ENCODE results near the gene DNMT1. TPM values are rescaled to one million over a fixed set of nuclear protein-coding genes. Genes with fewer than 3 reads are reported as not detected.

DNMT1 gene
- polyA plus RNA-seq, 3 donors = 17.6 to 72.5 (median 19.0) TPM

DNA sequence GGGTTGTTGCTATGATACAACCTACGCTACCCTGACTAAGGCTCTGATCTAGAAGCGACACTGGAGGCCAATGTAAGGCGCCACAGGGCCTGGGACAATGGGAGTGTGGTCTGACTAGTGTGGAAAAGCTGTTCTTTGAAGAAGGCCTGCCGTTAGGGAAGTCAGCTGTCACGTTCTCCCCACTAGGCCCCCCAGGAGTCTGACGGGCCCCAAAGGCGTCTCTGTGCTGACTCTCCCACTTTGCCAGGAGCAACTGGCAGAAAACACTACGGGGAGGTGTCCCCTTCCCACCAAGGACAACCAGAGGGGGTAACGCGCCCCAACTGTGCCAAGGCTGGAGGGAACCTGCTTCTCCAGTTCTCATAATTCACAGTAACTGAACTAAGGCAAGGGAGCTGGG, 49.7 kb downstream of the DNMT1 start:
- Histone ChIP-seq H3K27me3 (ENCODE audit: control insufficient read depth in 2 of 2, insufficient read depth in 2 of 2, low read length in 2 of 2) (no peaks in the 10 kb centered on the region), H3K27ac (ENCODE audit: low read depth in 1 of 2, low read length in 2 of 2) (peak overlapping the region in 1 of 2 donors; percentile 51), H3K4me2 (replicated peaks; ENCODE audit: extremely low read depth, low read length, poor library complexity, severe bottlenecking) (no peak overlapping the region), H3K9ac (ENCODE audit: insufficient read depth, low read length, poor library complexity, severe bottlenecking) (no peak overlapping the region), H4K20me1 (ENCODE audit: insufficient read depth, low read length) (no peaks in the 10 kb centered on the region), H3K4me3 (replicated peaks in 1 of 3; ENCODE audit: low read depth in 2 of 3, low read length in 3 of 3) (no peak overlapping the region), H3K4me1 (ENCODE audit: control insufficient read depth in 1 of 2, insufficient read depth in 2 of 2, low read length in 2 of 2) (no peaks in the 10 kb centered on the region), H3K36me3 (replicated peaks in 1 of 2; ENCODE audit: control insufficient read depth in 1 of 2, insufficient read depth in 2 of 2, low read length in 2 of 2) (peaks cover 83 to 90% of the 10 kb centered on the region in 2 donors), H2AFZ (ENCODE audit: insufficient read depth, low read depth, low read length, poor library complexity, severe bottlenecking) (no peak overlapping the region), H3K79me2 (ENCODE audit: insufficient read depth, low read length) (peaks cover 9% of the 10 kb centered on the region), H3K9me3 (replicated peaks in 1 of 2; ENCODE audit: control insufficient read depth in 1 of 2, insufficient read depth in 1 of 2, low read length in 2 of 2) (no peaks in the 10 kb centered on the region)
- no peaks in the 10 kb centered on the region for H3K9me3 Mint-ChIP-seq
- H3K27me3 Mint-ChIP-seq (ENCODE audit: low read depth in 3 of 3) = no peaks in the 10 kb centered on the region
- H3K36me3 Mint-ChIP-seq = peaks cover 76 to 100% of the 10 kb centered on the region in 2 donors
- intact Hi-C loops (cut with micrococcal nuclease) = no loop called here
- no peak overlapping the region for H3K4me3 Mint-ChIP-seq
- DNase-seq = no peak
- TF ChIP-seq, protein P1, sequence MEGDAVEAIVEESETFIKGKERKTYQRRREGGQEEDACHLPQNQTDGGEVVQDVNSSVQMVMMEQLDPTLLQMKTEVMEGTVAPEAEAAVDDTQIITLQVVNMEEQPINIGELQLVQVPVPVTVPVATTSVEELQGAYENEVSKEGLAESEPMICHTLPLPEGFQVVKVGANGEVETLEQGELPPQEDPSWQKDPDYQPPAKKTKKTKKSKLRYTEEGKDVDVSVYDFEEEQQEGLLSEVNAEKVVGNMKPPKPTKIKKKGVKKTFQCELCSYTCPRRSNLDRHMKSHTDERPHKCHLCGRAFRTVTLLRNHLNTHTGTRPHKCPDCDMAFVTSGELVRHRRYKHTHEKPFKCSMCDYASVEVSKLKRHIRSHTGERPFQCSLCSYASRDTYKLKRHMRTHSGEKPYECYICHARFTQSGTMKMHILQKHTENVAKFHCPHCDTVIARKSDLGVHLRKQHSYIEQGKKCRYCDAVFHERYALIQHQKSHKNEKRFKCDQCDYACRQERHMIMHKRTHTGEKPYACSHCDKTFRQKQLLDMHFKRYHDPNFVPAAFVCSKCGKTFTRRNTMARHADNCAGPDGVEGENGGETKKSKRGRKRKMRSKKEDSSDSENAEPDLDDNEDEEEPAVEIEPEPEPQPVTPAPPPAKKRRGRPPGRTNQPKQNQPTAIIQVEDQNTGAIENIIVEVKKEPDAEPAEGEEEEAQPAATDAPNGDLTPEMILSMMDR (IDR thresholded peaks at IDR 0.05) = no peak
- WGBS (ENCODE audit: insufficient coverage) = 88% methylated on average over 4 of the region's 10 CpGs
- H3K4me1 Mint-ChIP-seq = no peaks in the 10 kb centered on the region
- peak overlapping the region in 3 of 7 donors; percentile 36 to 72 (median 50) for H3K27ac Mint-ChIP-seq

DNA sequence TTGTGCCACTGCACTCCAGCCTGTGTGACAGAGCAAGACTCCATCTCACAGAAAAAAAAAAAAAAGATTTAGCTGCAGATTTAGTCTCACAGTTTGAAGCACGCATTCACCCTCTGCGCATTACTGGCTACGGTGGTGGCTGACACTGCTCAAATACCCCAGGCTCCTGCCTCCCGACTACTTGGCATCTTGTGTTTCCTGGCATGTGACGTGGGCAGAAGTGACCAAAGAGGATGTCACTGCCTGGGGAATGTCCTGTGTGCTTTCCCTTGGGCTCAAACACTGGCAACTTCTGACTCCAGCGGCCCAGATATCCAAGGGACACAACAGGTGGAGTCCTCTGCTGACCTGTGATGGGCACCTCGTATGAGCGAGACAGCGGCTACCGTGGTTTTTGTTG, 50.4 kb downstream of the DNMT1 start:
- WGBS (ENCODE audit: insufficient coverage) = 84% methylated on average over 6 of the region's 10 CpGs
- Mint-ChIP-seq H3K27ac (peak overlapping the region in 2 of 7 donors; percentile 50 to 72), H3K4me1 (no peaks in the 10 kb centered on the region), H3K27me3 (ENCODE audit: low read depth in 3 of 3) (no peaks in the 10 kb centered on the region), H3K36me3 (peaks cover 76 to 100% of the 10 kb centered on the region in 2 donors), H3K4me3 (no peak overlapping the region), H3K9me3 (no peaks in the 10 kb centered on the region)
- Histone ChIP-seq H3K4me3 (replicated peaks in 1 of 3; ENCODE audit: low read depth in 2 of 3, low read length in 3 of 3) (no peak overlapping the region), H3K9me3 (replicated peaks in 1 of 2; ENCODE audit: control insufficient read depth in 1 of 2, insufficient read depth in 1 of 2, low read length in 2 of 2) (no peaks in the 10 kb centered on the region), H4K20me1 (ENCODE audit: insufficient read depth, low read length) (no peaks in the 10 kb centered on the region), H3K27me3 (ENCODE audit: control insufficient read depth in 2 of 2, insufficient read depth in 2 of 2, low read length in 2 of 2) (no peaks in the 10 kb centered on the region), H3K4me1 (ENCODE audit: control insufficient read depth in 1 of 2, insufficient read depth in 2 of 2, low read length in 2 of 2) (no peaks in the 10 kb centered on the region), H3K79me2 (ENCODE audit: insufficient read depth, low read length) (peaks cover 9% of the 10 kb centered on the region), H3K27ac (ENCODE audit: low read depth in 1 of 2, low read length in 2 of 2) (peak overlapping the region in 1 of 2 donors; percentile 51), H3K36me3 (replicated peaks in 1 of 2; ENCODE audit: control insufficient read depth in 1 of 2, insufficient read depth in 2 of 2, low read length in 2 of 2) (peaks cover 83 to 90% of the 10 kb centered on the region in 2 donors), H3K4me2 (replicated peaks; ENCODE audit: extremely low read depth, low read length, poor library complexity, severe bottlenecking) (no peak overlapping the region), H3K9ac (ENCODE audit: insufficient read depth, low read length, poor library complexity, severe bottlenecking) (no peak overlapping the region), H2AFZ (ENCODE audit: insufficient read depth, low read depth, low read length, poor library complexity, severe bottlenecking) (no peak overlapping the region)
- TF ChIP-seq, protein P1 (IDR thresholded peaks at IDR 0.05) = no peak
- DNase-seq = no peak
- intact Hi-C loops (cut with micrococcal nuclease) = no loop called here

Measured in CD14-positive monocyte (primary cell).